Fibroblast of skin of abdomen (primary cell): Measurements from ENCODE around the gene HELZ2.
"Not testable (repeated sequence)": the region's sequence is repeated elsewhere in the genome, so short reads cannot be mapped to it uniquely, and the experiment has no call there.

ENCODE experiments used
- DNase-seq: peaks from one replicate; pipeline ENCODE4 v3.0.0-alpha.2; 2013

The HELZ2 gene

GRCh38 chr20:63579017-63579694 lies 5.1 kb upstream of the HELZ2 start:
- no peak for DNase-seq

GRCh38 chr20:63578224-63579016 lies 4.4 kb upstream of the HELZ2 start:
- DNase-seq, result no peak

DNA sequence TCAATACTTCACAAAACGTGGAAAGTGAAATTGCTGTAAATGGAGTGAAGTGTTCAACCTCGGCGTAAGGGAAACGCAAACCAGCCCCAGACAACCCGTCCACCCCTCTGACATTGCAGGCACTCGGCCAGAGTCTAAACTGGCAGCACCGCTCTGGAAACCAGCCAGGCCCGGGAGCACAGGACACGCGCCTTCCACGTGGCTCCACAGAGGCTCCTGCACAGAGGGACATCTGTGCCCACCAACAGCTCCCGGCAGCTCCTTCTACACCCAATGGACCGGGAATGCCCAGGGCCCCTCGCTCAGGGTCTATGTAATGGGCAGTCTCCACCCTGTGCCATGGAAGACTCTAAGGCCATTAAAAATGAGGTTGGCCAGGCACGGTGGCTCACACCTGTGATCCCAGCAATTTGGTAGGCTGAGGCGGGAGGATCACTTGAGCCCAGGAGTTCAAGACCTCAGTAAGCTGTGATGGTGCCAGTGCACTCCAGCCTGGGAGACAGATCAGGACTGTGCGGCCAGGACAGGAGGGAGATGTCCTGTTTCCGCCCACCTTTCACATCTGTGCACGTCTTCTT lies 3.4 kb upstream of the HELZ2 start:
- no peak for DNase-seq

GRCh38 chr20:63576311-63576710 lies 2.3 kb upstream of the HELZ2 start:
- DNase-seq, result peak; percentile 17

DNA sequence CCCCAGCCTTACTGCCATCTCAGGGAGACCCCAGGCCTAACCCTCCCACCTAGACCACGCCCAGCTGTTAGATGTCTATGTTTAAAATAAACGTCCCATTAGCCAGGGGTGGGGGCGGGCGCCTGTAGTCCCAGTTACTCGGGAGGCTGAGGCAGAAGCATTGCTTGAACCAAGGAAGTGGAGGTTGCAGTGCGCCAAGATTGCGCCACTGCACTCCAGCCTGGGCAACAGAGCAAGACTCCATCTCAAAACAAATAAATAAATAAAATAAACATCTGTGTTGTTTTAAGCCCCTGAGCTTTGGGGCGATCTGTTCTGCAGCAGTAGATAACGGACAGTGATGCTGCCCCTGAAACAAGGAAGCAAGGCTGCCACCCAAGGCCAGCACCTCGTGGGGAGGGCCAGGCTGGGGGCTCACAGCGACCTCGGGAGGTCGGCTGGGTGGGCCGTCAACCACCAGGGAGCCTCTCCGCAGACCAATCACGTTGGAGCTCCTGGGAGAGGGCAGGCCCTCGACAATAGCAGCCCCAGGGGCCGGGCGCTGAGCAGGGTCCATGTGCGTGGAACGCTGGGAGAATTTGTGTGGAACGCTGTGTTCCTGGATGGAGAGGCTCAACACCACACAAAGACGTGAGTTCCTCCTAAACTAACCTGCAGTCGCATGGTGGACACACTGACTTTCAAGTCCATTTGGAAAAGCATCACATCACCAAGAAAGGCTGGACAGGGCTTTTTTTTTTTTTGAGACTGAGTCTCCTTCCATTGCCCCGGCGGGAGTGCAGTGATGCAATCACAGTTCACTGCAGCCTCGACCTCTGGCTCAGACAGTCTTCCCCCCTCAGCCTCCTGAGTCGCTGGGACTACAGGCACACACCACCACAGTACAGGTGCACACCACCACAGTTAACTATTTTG lies 1.0 kb upstream of the HELZ2 start:
- no peak for DNase-seq

- no peak for DNase-seq
Measured at GRCh38 chr20:63573647-63574131, 350 bp downstream of the HELZ2 start.

- DNase-seq, result no peak
Measured at GRCh38 chr20:63572788-63573646, 1.0 kb downstream of the HELZ2 start.

DNA sequence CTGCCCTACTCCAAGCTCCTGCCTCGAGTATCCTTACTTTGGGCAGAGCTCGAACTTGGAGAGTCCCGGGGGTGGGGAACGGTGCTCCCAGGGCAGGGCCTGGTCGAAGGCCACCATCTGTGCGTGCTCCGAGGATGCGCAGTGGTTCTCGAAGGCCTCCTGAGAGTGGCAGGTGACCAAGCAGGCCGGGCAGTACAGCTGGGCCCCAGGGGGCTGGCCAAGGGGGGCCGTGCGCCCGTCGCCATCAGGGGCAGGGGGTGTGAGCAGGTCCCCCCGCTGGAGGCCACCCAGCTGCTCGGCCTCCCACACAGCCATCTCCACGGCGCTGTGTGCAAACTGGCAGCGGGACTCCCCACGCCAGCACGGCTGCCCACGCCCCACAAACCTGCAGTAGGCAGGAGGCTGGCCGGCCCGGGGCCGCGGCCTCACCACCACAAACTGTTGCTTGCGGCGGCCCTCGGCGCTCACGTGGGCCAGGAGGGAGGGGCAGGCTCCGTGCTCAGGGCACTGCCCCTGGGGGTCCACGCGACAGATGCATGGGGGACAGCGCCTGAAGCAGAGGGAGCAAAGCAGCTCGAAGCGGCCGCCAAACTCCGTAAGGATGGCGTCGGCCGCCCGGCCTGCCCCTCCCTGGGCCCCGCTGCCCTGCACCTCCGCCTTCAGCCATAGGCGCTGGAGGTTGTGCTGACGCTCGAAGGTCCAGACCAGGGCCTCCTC lies 1.8 kb downstream of the HELZ2 start:
- DNase-seq, result no peak

DNA sequence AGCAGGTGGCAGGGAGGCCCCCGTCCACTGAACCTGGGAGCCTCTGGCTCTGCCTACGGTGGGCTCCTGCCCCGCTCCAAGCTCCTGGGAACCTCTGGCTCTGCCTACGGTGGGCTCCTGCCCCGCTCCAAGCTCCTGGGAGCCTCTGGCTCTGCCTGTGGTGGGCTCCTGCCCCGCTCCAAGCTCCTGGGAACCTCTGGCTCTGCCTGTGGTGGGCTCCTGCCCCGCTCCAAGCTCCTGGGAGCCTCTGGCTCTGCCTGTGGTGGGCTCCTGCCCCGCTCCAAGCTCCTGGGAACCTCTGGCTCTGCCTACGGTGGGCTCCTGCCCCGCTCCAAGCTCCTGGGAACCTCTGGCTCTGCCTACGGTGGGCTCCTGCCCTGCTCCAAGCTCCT lies 3.0 kb downstream of the HELZ2 start:
- not testable (repeated sequence) for DNase-seq

- DNase-seq, result no peak
Measured at GRCh38 chr20:63570281-63571086, 3.6 kb downstream of the HELZ2 start.

GRCh38 chr20:63568986-63569949 lies 4.8 kb downstream of the HELZ2 start:
- DNase-seq, result no peak

- DNase-seq, result no peak
Measured at GRCh38 chr20:63568170-63568981, 5.7 kb downstream of the HELZ2 start.

GRCh38 chr20:63567386-63568169 lies 6.5 kb downstream of the HELZ2 start:
- no peak for DNase-seq

DNA sequence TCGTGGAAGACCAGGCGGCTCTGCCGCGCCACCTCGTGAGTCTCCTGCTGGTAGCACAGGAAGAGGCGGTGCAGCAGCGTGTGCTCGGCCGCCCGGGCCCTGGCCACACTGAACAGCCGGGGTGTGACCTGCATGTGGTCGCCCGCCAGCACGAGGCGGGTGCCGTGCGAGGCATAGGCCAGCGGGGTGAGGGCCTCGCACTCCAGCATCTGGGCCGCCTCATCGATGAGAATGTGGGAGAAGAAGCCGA lies 7.0 kb downstream of the HELZ2 start:
- DNase-seq, result no peak

GRCh38 chr20:63566395-63567135 lies 7.5 kb downstream of the HELZ2 start:
- no peak for DNase-seq

DNA sequence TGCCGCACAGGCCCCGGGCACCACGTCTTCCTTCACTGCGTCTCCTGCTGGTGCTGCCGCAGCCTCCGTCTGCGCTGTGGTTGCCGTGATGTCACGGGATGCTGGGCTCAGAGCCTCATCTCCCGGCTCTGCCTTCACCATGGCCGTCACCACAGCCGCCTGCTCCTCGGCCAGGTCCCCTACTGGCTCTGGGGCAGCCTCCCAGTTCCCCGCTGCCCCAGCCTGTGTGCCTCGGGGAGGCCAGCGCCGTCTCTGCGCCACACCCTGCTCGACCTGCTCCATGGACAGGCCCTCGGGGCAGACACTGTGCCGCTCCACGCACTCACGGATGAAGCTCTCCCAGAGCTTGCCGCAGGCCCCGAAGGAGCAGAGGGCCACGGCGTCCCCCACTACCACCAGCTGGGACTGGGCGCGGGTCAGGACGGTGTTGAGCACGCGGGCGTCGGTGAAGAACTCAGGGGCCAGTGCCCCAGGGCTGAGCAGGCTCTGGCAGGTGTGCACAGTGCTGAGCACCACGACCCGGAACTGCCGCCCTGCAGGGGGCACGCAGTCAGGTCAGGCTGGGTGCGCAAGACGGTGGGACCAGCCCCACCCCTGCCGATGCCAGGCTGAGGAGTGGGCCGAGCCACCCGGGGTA lies 8.2 kb downstream of the HELZ2 start:
- DNase-seq, result no peak
